Effector memory CD4-positive, alpha-beta T cell (primary cell): ENCODE data around the gene ZNF785.
"Not testable (repeated sequence)": the region's sequence is repeated elsewhere in the genome, so short reads cannot be mapped to it uniquely, and the experiment has no call there.

Experiments used
- DNase-seq, 3 donors: peaks; one replicate each; pipeline ENCODE4 v3.0.0-alpha.2; 2020
- H3K27ac ChIP-seq: 2 replicates; pipeline ENCODE4 v1.7.0; 2013; ENCODE audit warnings: mild to moderate bottlenecking, low read length, moderate library complexity; ENCODE audit not compliant: insufficient read depth, poor library complexity, severe bottlenecking
- H3K27me3 ChIP-seq: replicated peaks from 2 replicates; pipeline ENCODE4 v1.7.0; 2013; ENCODE audit warnings: mild to moderate bottlenecking, low read length; ENCODE audit not compliant: insufficient read depth, control insufficient read depth, poor library complexity, severe bottlenecking
- H3K36me3 ChIP-seq: 2 replicates; pipeline ENCODE4 v1.7.0; 2013; ENCODE audit warnings: mild to moderate bottlenecking, low read length, moderate library complexity; ENCODE audit not compliant: control insufficient read depth, insufficient read depth
- H3K4me1 ChIP-seq: 2 replicates; pipeline ENCODE4 v1.7.0; 2013; ENCODE audit warnings: low read length, mild to moderate bottlenecking; ENCODE audit not compliant: control insufficient read depth, insufficient read depth, poor library complexity, severe bottlenecking
- H3K4me3 ChIP-seq: 2 replicates; pipeline ENCODE4 v1.7.0; 2013; ENCODE audit warnings: low read length, low read depth, mild to moderate bottlenecking; ENCODE audit not compliant: insufficient read depth, poor library complexity, severe bottlenecking
- H3K9me3 ChIP-seq: 2 replicates; pipeline ENCODE4 v1.7.0; 2013; ENCODE audit warnings: mild to moderate bottlenecking, low read length, moderate library complexity; ENCODE audit not compliant: control insufficient read depth

The ZNF785 gene

GRCh38 chr16:30540916-30541464 is 44.5 kb downstream of the ZNF785 start:
- H3K4me1 ChIP-seq, H3K27ac ChIP-seq, DNase-seq, H3K4me3 ChIP-seq, H3K36me3 ChIP-seq, H3K27me3 ChIP-seq, H3K9me3 ChIP-seq: not testable (repeated sequence)

DNA sequence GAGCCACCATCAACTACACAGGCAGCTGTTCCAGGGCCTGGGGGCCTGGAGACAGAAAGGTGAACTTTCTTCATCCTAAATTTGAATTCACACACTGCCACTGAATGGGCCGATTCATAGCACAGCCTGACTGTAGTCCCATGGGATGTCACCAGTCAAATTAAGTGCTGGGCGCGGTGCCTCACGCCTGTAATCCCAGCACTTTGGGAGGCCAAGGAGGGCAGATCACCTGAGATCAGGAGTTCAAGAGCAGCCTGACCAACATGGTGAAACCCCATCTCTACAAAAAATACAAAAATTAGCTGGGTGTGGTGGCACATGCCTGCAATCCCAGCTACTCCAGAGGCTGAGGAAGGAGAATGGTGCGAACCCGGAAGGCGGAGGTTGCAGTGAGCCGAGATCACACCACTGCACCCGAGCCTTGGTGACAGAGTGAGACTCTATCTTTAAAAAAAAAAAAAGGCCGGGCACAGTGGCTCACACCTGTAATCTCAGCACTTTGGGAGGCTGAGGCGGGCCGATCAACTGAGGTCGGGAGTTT is 45.4 kb downstream of the ZNF785 start:
- H3K4me3 ChIP-seq, H3K36me3 ChIP-seq, DNase-seq, H3K9me3 ChIP-seq, H3K27ac ChIP-seq, H3K27me3 ChIP-seq: not testable (repeated sequence)
- peaks cover 11% of the 10 kb centered on the region for H3K4me1 ChIP-seq

DNA sequence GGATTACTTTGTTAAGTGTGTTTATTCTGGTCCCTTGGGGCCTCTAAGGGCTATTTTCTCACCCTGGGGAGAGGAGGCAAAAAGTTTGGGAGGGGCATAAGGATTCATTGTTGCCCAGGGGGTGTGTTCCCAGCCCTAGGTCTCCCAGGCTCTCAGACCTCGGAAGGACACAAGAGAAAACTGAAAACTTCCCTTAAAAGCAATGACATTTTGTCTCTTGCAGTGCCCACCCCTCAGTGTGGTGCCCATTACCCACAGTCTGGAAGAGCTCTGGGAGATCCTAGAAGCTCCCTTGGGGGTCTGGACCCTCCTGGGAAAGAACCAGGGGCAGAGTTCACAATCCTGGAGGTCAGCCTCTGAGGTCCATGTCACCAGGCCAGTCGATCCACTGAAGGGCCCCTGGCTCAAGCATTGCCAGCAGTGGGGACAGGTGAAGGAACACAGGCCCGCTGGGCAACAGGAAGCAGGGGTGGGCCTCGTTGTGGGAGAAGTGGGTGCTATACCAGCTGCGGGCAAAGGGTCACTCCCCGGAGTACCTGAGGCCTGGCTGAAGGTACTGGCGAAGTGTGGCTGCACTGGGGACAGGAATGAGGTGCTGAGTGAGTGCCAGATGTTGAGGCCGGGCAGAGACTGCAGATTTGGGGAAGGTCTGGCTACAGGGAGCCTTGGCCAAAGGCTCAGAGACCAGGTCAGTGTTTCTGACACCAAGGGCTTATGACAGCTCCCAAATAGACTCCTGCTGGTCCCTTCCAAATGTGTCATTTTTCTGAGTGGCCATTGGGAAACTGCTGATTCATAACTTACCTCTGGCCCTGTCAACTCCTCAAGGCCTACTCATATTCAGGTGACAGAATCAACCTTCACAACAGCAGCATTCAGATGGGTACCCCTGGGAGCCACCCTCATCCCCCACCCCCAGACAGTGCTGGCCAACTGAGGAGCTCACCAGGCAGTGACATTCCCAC is 46.2 kb downstream of the ZNF785 start:
- H3K9me3 ChIP-seq = no peaks in the 10 kb centered on the region
- H3K27ac ChIP-seq = no peak overlapping the region
- no peak overlapping the region for H3K4me3 ChIP-seq
- no peak for DNase-seq
- no peaks in the 10 kb centered on the region for H3K27me3 ChIP-seq
- H3K4me1 ChIP-seq = peaks cover 12% of the 10 kb centered on the region
- H3K36me3 ChIP-seq = no peaks in the 10 kb centered on the region

GRCh38 chr16:30536391-30537024 is 49.0 kb downstream of the ZNF785 start:
- peaks cover 22% of the 10 kb centered on the region for H3K4me1 ChIP-seq
- not testable (repeated sequence) for DNase-seq, H3K9me3 ChIP-seq, H3K36me3 ChIP-seq, H3K4me3 ChIP-seq, H3K27me3 ChIP-seq
- H3K27ac ChIP-seq = peak overlapping the region; percentile 94

GRCh38 chr16:30535777-30536190 is 49.7 kb downstream of the ZNF785 start:
- H3K27me3 ChIP-seq = no peaks in the 10 kb centered on the region
- H3K9me3 ChIP-seq = no peaks in the 10 kb centered on the region
- DNase-seq = peak; percentile 28 to 42 (median 36)
- peak overlapping the region; percentile 94 for H3K27ac ChIP-seq
- H3K4me1 ChIP-seq = peaks cover 22% of the 10 kb centered on the region
- H3K36me3 ChIP-seq = peaks cover 8% of the 10 kb centered on the region
- H3K4me3 ChIP-seq = peak overlapping the region; percentile 70

DNA sequence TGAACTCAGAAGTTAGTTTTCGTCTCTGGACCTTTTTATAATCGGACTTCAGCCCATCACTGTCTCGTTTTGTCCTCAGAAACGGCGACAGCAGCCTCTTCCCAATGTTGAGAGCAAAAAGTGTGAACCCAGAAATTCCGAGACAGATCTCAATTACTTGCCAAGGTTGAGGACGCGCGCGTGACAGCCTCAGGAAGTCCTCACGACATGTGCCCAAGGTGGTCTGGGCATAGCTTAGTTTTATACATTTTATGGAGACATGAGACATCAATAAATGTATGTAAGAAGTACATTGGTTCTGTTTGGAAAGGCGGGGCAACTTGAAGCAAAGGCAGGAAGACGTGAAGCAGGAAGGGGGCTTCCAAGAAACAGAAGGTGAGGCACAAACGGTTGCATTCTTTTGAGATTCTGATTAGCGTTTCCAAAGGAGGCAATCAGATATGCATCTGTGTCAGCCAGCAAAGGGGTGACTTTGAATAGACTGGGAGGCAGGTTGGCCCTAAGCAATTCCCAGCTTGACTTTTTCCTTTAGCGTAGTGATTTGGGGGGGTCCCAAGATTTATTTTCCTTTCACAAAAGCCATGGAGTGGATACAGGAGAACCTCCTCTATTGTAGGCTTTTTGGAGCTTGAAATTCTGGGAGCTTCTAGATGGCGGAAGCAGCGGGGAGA is 50.3 kb downstream of the ZNF785 start:
- Histone ChIP-seq H3K9me3 (no peaks in the 10 kb centered on the region), H3K4me1 (peaks cover 22% of the 10 kb centered on the region), H3K4me3 (peak overlapping the region; percentile 70), H3K27me3 (no peaks in the 10 kb centered on the region), H3K27ac (peak overlapping the region; percentile 94), H3K36me3 (peaks cover 8% of the 10 kb centered on the region)
- peak in 1 of 3 donors; percentile 26 for DNase-seq

DNA sequence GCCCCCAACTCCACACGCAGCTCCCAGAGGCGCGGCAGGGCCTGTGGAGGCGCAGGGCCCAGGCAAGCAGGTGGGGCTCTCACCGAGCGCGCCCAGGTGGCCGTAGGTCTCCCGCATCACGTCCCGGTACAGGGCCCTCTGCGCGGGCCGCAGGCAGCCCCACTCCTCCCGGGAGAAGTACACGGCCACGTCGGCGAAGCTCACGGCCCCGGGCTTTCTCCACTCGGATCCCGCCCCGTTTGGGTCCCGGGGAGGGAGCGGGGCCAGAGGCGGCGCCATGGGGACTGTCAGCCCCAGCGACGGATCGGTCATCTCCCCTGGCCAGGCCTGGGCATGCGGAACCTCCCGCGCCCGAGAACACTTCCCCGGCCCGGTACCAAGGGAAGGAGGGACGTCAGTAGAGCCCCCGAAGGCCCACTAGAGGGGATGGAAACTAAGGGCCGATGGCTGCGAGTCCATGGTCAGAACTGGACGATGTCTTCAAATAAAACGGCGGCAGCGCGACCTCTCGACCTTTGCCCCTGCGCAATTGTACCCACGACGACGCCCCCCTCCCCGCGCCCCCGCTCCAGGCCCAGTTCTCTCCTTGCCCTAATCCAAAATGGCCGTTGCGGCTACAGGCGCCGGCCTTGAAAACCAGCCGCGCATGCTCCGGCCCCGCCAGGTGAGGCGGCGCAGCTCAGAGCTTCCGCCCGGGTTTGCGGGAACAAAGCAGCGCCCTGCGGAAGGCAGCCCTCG is 51.0 kb downstream of the ZNF785 start, which contains the start of gene ZNF747:
ZNF747 (minus strand) TSS at position 491 of the 738 bp plus-strand sequence; CDS start at position 312, 179 bp downstream.
- DNase-seq = peak; percentile 81 to 87 (median 85)
- Histone ChIP-seq H3K27ac (peak within 1 kb of the TSS; percentile 94), H3K4me1 (peaks cover 22% of the 10 kb centered on the region), H3K36me3 (peaks cover 8% of the 10 kb centered on the region), H3K4me3 (peak within 1 kb of the TSS; percentile 70), H3K9me3 (no peaks in the 10 kb centered on the region), H3K27me3 (no peaks in the 10 kb centered on the region)

GRCh38 chr16:30533748-30534367 is 51.6 kb downstream of the ZNF785 start:
- H3K9me3 ChIP-seq = no peaks in the 10 kb centered on the region
- no peaks in the 10 kb centered on the region for H3K27me3 ChIP-seq
- peak overlapping the region; percentile 94 for H3K27ac ChIP-seq
- H3K36me3 ChIP-seq = peaks cover 8% of the 10 kb centered on the region
- H3K4me3 ChIP-seq = peak overlapping the region; percentile 70
- DNase-seq = no peak
- H3K4me1 ChIP-seq = peaks cover 22% of the 10 kb centered on the region

- peaks cover 8% of the 10 kb centered on the region for H3K36me3 ChIP-seq
- H3K27me3 ChIP-seq = no peaks in the 10 kb centered on the region
- peak overlapping the region; percentile 35 for H3K27ac ChIP-seq
- H3K4me3 ChIP-seq = no peak overlapping the region
- DNase-seq = no peak
- H3K4me1 ChIP-seq = peaks cover 22% of the 10 kb centered on the region
- no peaks in the 10 kb centered on the region for H3K9me3 ChIP-seq
Measured at GRCh38 chr16:30533146-30533522, 52.4 kb downstream of the ZNF785 start.
